Mesenchymal stem cell (in vitro differentiated cells and primary cell): ENCODE results near the gene CNOT4.

ENCODE experiments used
- DNase-seq: peaks from one replicate; pipeline ENCODE4 v3.0.0-alpha.2; 2013
- H2AFZ ChIP-seq: one replicate; pipeline ENCODE4 v1.6.1; 2013; ENCODE audit warnings: low read depth, mild to moderate bottlenecking, control low read depth, inconsistent platforms, low read length, moderate library complexity
- H2AK5ac ChIP-seq: 2 replicates; pipeline ENCODE4 v1.6.1; 2013; ENCODE audit warnings: low read length, moderate library complexity, mild to moderate bottlenecking, inconsistent platforms; ENCODE audit not compliant: severe bottlenecking
- H2BK120ac ChIP-seq: one replicate; pipeline ENCODE4 v1.6.1; 2013; ENCODE audit warnings: low read depth, mild to moderate bottlenecking, inconsistent platforms, low read length, moderate library complexity
- H2BK12ac ChIP-seq, 2 experiments: one replicate each; pipeline ENCODE4 v1.6.1; 2013; ENCODE audit warnings: inconsistent platforms in 2 of 2, low read length in 2 of 2, mild to moderate bottlenecking in 2 of 2, moderate library complexity in 2 of 2, control low read depth in 1 of 2
- H2BK15ac ChIP-seq: one replicate; pipeline ENCODE4 v1.6.1; 2013; ENCODE audit warnings: mild to moderate bottlenecking, low read depth, inconsistent platforms; ENCODE audit not compliant: poor library complexity, severe bottlenecking
- H2BK5ac ChIP-seq: 2 replicates; pipeline ENCODE4 v1.6.1; 2013; ENCODE audit warnings: low read depth, mild to moderate bottlenecking, low read length, control low read depth, inconsistent platforms; ENCODE audit not compliant: poor library complexity, severe bottlenecking
- H3K14ac ChIP-seq, 2 experiments: one replicate each; pipeline ENCODE4 v1.6.1; 2013; ENCODE audit warnings: inconsistent platforms in 2 of 2, low read length in 2 of 2, control low read depth in 1 of 2, mild to moderate bottlenecking in 1 of 2, moderate library complexity in 1 of 2
- H3K18ac ChIP-seq, 2 experiments: one replicate each; pipeline ENCODE4 v1.6.1; 2013; ENCODE audit warnings: inconsistent platforms in 2 of 2, low read length in 2 of 2, control low read depth in 1 of 2, low read depth in 1 of 2, mild to moderate bottlenecking in 1 of 2
- H3K23ac ChIP-seq, 2 experiments: one replicate each; pipeline ENCODE4 v1.6.1; 2013; ENCODE audit warnings: inconsistent platforms in 2 of 2, low read length in 2 of 2, mild to moderate bottlenecking in 2 of 2, moderate library complexity in 2 of 2, control low read depth in 1 of 2
- H3K27ac ChIP-seq: 2 replicates; pipeline ENCODE4 v1.5.1; 2013; ENCODE audit warnings: mild to moderate bottlenecking, moderate library complexity, low read length, control low read depth, inconsistent platforms; ENCODE audit not compliant: poor library complexity, severe bottlenecking
- H3K27me3 ChIP-seq, 2 experiments: 2 replicates each; pipeline versions ENCODE4 v1.6.1 to v1.7.0; 2013; ENCODE audit warnings: low read length in 2 of 2, mild to moderate bottlenecking in 2 of 2, moderate library complexity in 2 of 2, control low read depth in 1 of 2, inconsistent platforms in 1 of 2; ENCODE audit not compliant: control insufficient read depth in 1 of 2, insufficient read depth in 1 of 2
- H3K36me3 ChIP-seq, 2 experiments: 2 replicates each; pipeline versions ENCODE4 v1.6.1 to v1.7.0; 2013; ENCODE audit warnings: low read length in 2 of 2, control low read depth in 1 of 2, inconsistent platforms in 1 of 2, low read depth in 1 of 2, mild to moderate bottlenecking in 1 of 2; ENCODE audit not compliant: insufficient read depth in 2 of 2, control insufficient read depth in 1 of 2
- H3K4ac ChIP-seq, 2 experiments: one replicate each; pipeline ENCODE4 v1.6.1; 2013; ENCODE audit warnings: inconsistent platforms in 2 of 2, low read length in 2 of 2, mild to moderate bottlenecking in 2 of 2, moderate library complexity in 2 of 2, control low read depth in 1 of 2, low read depth in 1 of 2
- H3K4me1 ChIP-seq: 2 replicates; pipeline ENCODE4 v1.6.1; 2013; ENCODE audit warnings: low read depth, low read length, control low read depth; ENCODE audit not compliant: control insufficient read depth, insufficient read depth
- H3K4me2 ChIP-seq: 2 replicates; pipeline ENCODE4 v1.6.1; 2013; ENCODE audit warnings: low read length, mild to moderate bottlenecking, inconsistent platforms; ENCODE audit not compliant: poor library complexity, severe bottlenecking
- H3K4me3 ChIP-seq, 2 experiments: 2 replicates each; pipeline versions ENCODE4 v1.5.1 to v1.7.0; 2013; ENCODE audit warnings: low read length in 2 of 2, mild to moderate bottlenecking in 2 of 2, control low read depth in 1 of 2, low read depth in 1 of 2; ENCODE audit not compliant: insufficient read depth in 1 of 2
- H3K79me1 ChIP-seq: replicated peaks from 2 replicates; pipeline ENCODE4 v1.6.1; 2013; ENCODE audit warnings: mild to moderate bottlenecking, control low read depth, low read length, inconsistent platforms; ENCODE audit not compliant: poor library complexity, severe bottlenecking
- H3K9ac ChIP-seq: 2 replicates; pipeline ENCODE4 v1.7.0; 2013; ENCODE audit warnings: mild to moderate bottlenecking, low read length, moderate library complexity
- H3K9me3 ChIP-seq: 2 replicates; pipeline ENCODE4 v1.7.0; 2013; ENCODE audit warnings: mild to moderate bottlenecking, low read length; ENCODE audit not compliant: control insufficient read depth
- H4K8ac ChIP-seq: one replicate; pipeline ENCODE4 v1.6.1; 2013; ENCODE audit warnings: inconsistent platforms, mild to moderate bottlenecking, low read length, moderate library complexity
- H4K91ac ChIP-seq: one replicate; pipeline ENCODE4 v1.6.1; 2013; ENCODE audit warnings: mild to moderate bottlenecking, low read length, inconsistent platforms
- WGBS: methylation state at CpG from one replicate; pipeline ENCODE4 v1.1.7; 2013; ENCODE audit warnings: mixed read lengths; 5-methylcytosine and 5-hydroxymethylcytosine counted together

The CNOT4 gene

GRCh38 chr7:135380351-135380750 is 129.6 kb downstream of the CNOT4 start:
- Histone ChIP-seq H3K4me3 (no peak overlapping the region), H3K27ac (no peak overlapping the region), H3K4me1 (no peaks in the 10 kb centered on the region), H3K18ac (no peak overlapping the region), H4K91ac (no peak overlapping the region), H3K14ac (no peak overlapping the region), H3K23ac (no peak overlapping the region), H2AFZ (no peak overlapping the region), H3K79me1 (peaks cover 12% of the 10 kb centered on the region), H2AK5ac (no peak overlapping the region), H3K9ac (no peak overlapping the region), H3K27me3 (no peaks in the 10 kb centered on the region), H3K9me3 (no peaks in the 10 kb centered on the region), H3K36me3 (peaks cover 0 to 13% of the 10 kb centered on the region in 2 experiments), H2BK15ac (no peak overlapping the region), H2BK120ac (no peak overlapping the region), H3K4me2 (no peak overlapping the region), H2BK5ac (no peak overlapping the region), H2BK12ac (no peak overlapping the region), H3K4ac (no peak overlapping the region), H4K8ac (no peak overlapping the region)
- no peak for DNase-seq

GRCh38 chr7:135377171-135377570 is 132.7 kb downstream of the CNOT4 start:
- H4K91ac ChIP-seq = no peak overlapping the region
- no peak overlapping the region for H3K4me3 ChIP-seq
- DNase-seq = no peak
- H2BK120ac ChIP-seq = no peak overlapping the region
- no peak overlapping the region for H3K4me2 ChIP-seq
- no peaks in the 10 kb centered on the region for H3K4me1 ChIP-seq
- H2AK5ac ChIP-seq = no peak overlapping the region
- no peak overlapping the region for H2BK12ac ChIP-seq
- no peak overlapping the region for H3K18ac ChIP-seq
- no peak overlapping the region for H3K14ac ChIP-seq
- H2AFZ ChIP-seq = no peak overlapping the region
- no peak overlapping the region for H3K23ac ChIP-seq
- H2BK15ac ChIP-seq = no peak overlapping the region
- no peak overlapping the region for H3K27ac ChIP-seq
- no peak overlapping the region for H4K8ac ChIP-seq
- H3K4ac ChIP-seq = no peak overlapping the region
- H3K9me3 ChIP-seq = no peaks in the 10 kb centered on the region
- no peaks in the 10 kb centered on the region for H3K27me3 ChIP-seq
- H3K36me3 ChIP-seq = peaks cover 0 to 13% of the 10 kb centered on the region in 2 experiments
- H3K9ac ChIP-seq = no peak overlapping the region
- H2BK5ac ChIP-seq = no peak overlapping the region
- H3K79me1 ChIP-seq = peaks cover 4% of the 10 kb centered on the region

GRCh38 chr7:135375908-135376699 is 133.8 kb downstream of the CNOT4 start:
- H3K79me1 ChIP-seq = peaks cover 3% of the 10 kb centered on the region
- H2BK5ac ChIP-seq = no peak overlapping the region
- H3K27me3 ChIP-seq = no peaks in the 10 kb centered on the region
- H3K9ac ChIP-seq = no peak overlapping the region
- H3K18ac ChIP-seq = no peak overlapping the region
- no peak overlapping the region for H2BK120ac ChIP-seq
- no peak overlapping the region for H3K14ac ChIP-seq
- H3K23ac ChIP-seq = no peak overlapping the region
- no peak for DNase-seq
- H4K91ac ChIP-seq = no peak overlapping the region
- H3K9me3 ChIP-seq = no peaks in the 10 kb centered on the region
- H3K27ac ChIP-seq = no peak overlapping the region
- H2BK15ac ChIP-seq = no peak overlapping the region
- H4K8ac ChIP-seq = no peak overlapping the region
- peaks cover 0 to 12% of the 10 kb centered on the region in 2 experiments for H3K36me3 ChIP-seq
- no peaks in the 10 kb centered on the region for H3K4me1 ChIP-seq
- no peak overlapping the region for H2AFZ ChIP-seq
- 99% methylated on average over 5 of the region's 5 CpGs for WGBS
- no peak overlapping the region for H2AK5ac ChIP-seq
- no peak overlapping the region for H3K4ac ChIP-seq
- no peak overlapping the region for H2BK12ac ChIP-seq
- H3K4me2 ChIP-seq = no peak overlapping the region
- no peak overlapping the region for H3K4me3 ChIP-seq

GRCh38 chr7:135374736-135375135 is 135.2 kb downstream of the CNOT4 start:
- H2BK5ac ChIP-seq = no peak overlapping the region

More at GRCh38 chr7:135374736-135375135, 135.2 kb downstream of the CNOT4 start:
- no peak overlapping the region for H2BK12ac ChIP-seq
- no peak overlapping the region for H3K18ac ChIP-seq
- no peak overlapping the region for H2AK5ac ChIP-seq
- H3K79me1 ChIP-seq = peaks cover 3% of the 10 kb centered on the region
- H2AFZ ChIP-seq = no peak overlapping the region
- no peak overlapping the region for H3K4me2 ChIP-seq
- DNase-seq = no peak
- H3K27ac ChIP-seq = no peak overlapping the region
- H3K27me3 ChIP-seq = no peaks in the 10 kb centered on the region
- WGBS = 100% methylated on average over 1 of the region's 3 CpGs
- no peak overlapping the region for H3K23ac ChIP-seq
- H4K8ac ChIP-seq = no peak overlapping the region
- H3K4me3 ChIP-seq = no peak overlapping the region
- H3K36me3 ChIP-seq = peaks cover 0 to 6% of the 10 kb centered on the region in 2 experiments
- no peaks in the 10 kb centered on the region for H3K9me3 ChIP-seq
- no peak overlapping the region for H3K9ac ChIP-seq
- H2BK120ac ChIP-seq = no peak overlapping the region
- H3K4ac ChIP-seq = no peak overlapping the region
- no peak overlapping the region for H2BK15ac ChIP-seq
- no peaks in the 10 kb centered on the region for H3K4me1 ChIP-seq
- H3K14ac ChIP-seq = no peak overlapping the region
- no peak overlapping the region for H4K91ac ChIP-seq
